H9 (cell line): ENCODE data around the gene RAB27A. TPM values are rescaled to one million over a fixed set of nuclear protein-coding genes. Genes with fewer than 3 reads are reported as not detected.

ENCODE experiments used
- DNase-seq: peaks from one replicate; pipeline ENCODE4 v3.0.0-alpha.2; 2017
- H2AFZ ChIP-seq: one replicate; pipeline ENCODE4 v1.6.1; 2013; ENCODE audit warnings: mild to moderate bottlenecking, low read length, control low read depth, moderate library complexity
- H2AK5ac ChIP-seq: 2 replicates; pipeline ENCODE4 v1.6.1; 2013; ENCODE audit warnings: low read length, control low read depth, mixed read lengths; ENCODE audit not compliant: insufficient read length
- H2BK120ac ChIP-seq: one replicate; pipeline ENCODE4 v1.6.1; 2013; ENCODE audit warnings: low read depth, mild to moderate bottlenecking, low read length, control low read depth, inconsistent platforms; ENCODE audit not compliant: poor library complexity, severe bottlenecking
- H2BK12ac ChIP-seq: 2 replicates; pipeline ENCODE4 v1.6.1; 2013; ENCODE audit warnings: low read length, control low read depth, mixed read lengths, low read depth; ENCODE audit not compliant: insufficient read length
- H2BK15ac ChIP-seq: 2 replicates; pipeline ENCODE4 v1.6.1; 2013; ENCODE audit warnings: low read depth, low read length, control low read depth
- H2BK20ac ChIP-seq: one replicate; pipeline ENCODE4 v1.6.1; 2013; ENCODE audit warnings: low read depth, mild to moderate bottlenecking, low read length, control low read depth, inconsistent platforms; ENCODE audit not compliant: poor library complexity, severe bottlenecking
- H2BK5ac ChIP-seq: 2 replicates; pipeline ENCODE4 v1.6.1; 2013; ENCODE audit warnings: low read length, control low read depth, mixed read lengths; ENCODE audit not compliant: insufficient read length
- H3K14ac ChIP-seq: 2 replicates; pipeline ENCODE4 v1.6.1; 2013; ENCODE audit warnings: low read length, control low read depth; ENCODE audit not compliant: insufficient read depth
- H3K18ac ChIP-seq: 2 replicates; pipeline ENCODE4 v1.6.1; 2013; ENCODE audit warnings: low read depth, mild to moderate bottlenecking, mixed read lengths, low read length, control low read depth; ENCODE audit not compliant: insufficient read length
- H3K23ac ChIP-seq: 2 replicates; pipeline ENCODE4 v1.6.1; 2013; ENCODE audit warnings: low read length, control low read depth, mixed read lengths, low read depth; ENCODE audit not compliant: insufficient read length
- H3K23me2 ChIP-seq: 2 replicates; pipeline ENCODE4 v1.6.1; 2013; ENCODE audit warnings: low read depth, mild to moderate bottlenecking, mixed read lengths, low read length, control low read depth; ENCODE audit not compliant: insufficient read length, poor library complexity, severe bottlenecking
- H3K27ac ChIP-seq: 2 replicates; pipeline ENCODE4 v1.5.1; 2013; ENCODE audit warnings: low read length, control low read depth, mixed read lengths, low read depth; ENCODE audit not compliant: insufficient read length
- H3K27me3 ChIP-seq: 2 replicates; pipeline ENCODE4 v1.6.1; 2013; ENCODE audit warnings: low read length, control low read depth, inconsistent platforms; ENCODE audit not compliant: insufficient read depth
- H3K4ac ChIP-seq: 2 replicates; pipeline ENCODE4 v1.6.1; 2013; ENCODE audit warnings: low read depth, mild to moderate bottlenecking, control low read depth, inconsistent platforms, low read length, moderate library complexity
- H3K4me1 ChIP-seq: 2 replicates; pipeline ENCODE4 v1.6.1; 2013; ENCODE audit warnings: low read length, control low read depth, inconsistent platforms; ENCODE audit not compliant: insufficient read depth
- H3K4me2 ChIP-seq: 2 replicates; pipeline ENCODE4 v1.6.1; 2013; ENCODE audit warnings: low read length, control low read depth, mixed read lengths; ENCODE audit not compliant: insufficient read length, insufficient read depth
- H3K56ac ChIP-seq: 2 replicates; pipeline ENCODE4 v1.6.1; 2013; ENCODE audit warnings: low read depth, mild to moderate bottlenecking, mixed read lengths, low read length, control low read depth; ENCODE audit not compliant: insufficient read length
- H3K79me1 ChIP-seq: 2 replicates; pipeline ENCODE4 v1.6.1; 2013; ENCODE audit warnings: low read depth, mild to moderate bottlenecking, moderate library complexity, low read length, control low read depth, inconsistent platforms; ENCODE audit not compliant: insufficient read depth, poor library complexity, severe bottlenecking
- H3K79me2 ChIP-seq: 2 replicates; pipeline ENCODE4 v1.6.1; 2013; ENCODE audit warnings: low read length, control low read depth, inconsistent platforms; ENCODE audit not compliant: insufficient read depth
- H3K9ac ChIP-seq: 2 replicates; pipeline ENCODE4 v1.6.1; 2013; ENCODE audit warnings: low read length, control low read depth, mixed read lengths; ENCODE audit not compliant: insufficient read length; ENCODE audit errors: extremely low read depth
- H3K9me3 ChIP-seq: one replicate; pipeline ENCODE4 v1.6.1; 2013; ENCODE audit warnings: low read depth, low read length, inconsistent platforms; ENCODE audit not compliant: control insufficient read depth
- H3T11ph ChIP-seq: one replicate; pipeline ENCODE4 v1.6.1; 2013; ENCODE audit warnings: mild to moderate bottlenecking, low read length, control low read depth, inconsistent platforms
- H4K20me1 ChIP-seq: one replicate; pipeline ENCODE4 v1.6.1; 2013; ENCODE audit not compliant: control insufficient read depth, insufficient read length, insufficient read depth
- H4K5ac ChIP-seq: 2 replicates; pipeline ENCODE4 v1.6.1; 2013; ENCODE audit warnings: low read depth, mild to moderate bottlenecking, mixed read lengths, low read length, control low read depth; ENCODE audit not compliant: insufficient read length
- H4K8ac ChIP-seq: replicated peaks from 2 replicates; pipeline ENCODE4 v1.6.1; 2013; ENCODE audit warnings: low read length, control low read depth, mixed read lengths, low read depth; ENCODE audit not compliant: insufficient read length
- H4K91ac ChIP-seq: 2 replicates; pipeline ENCODE4 v1.6.1; 2013; ENCODE audit warnings: low read depth, mild to moderate bottlenecking, moderate library complexity, mixed read lengths, low read length, control low read depth; ENCODE audit not compliant: insufficient read length
- H3K27ac Mint-ChIP-seq, 3 experiments: 2 replicates in 2 of 3; 3 replicates in 1 of 3; pipeline ENCODE4 v1.8.0; 2020 to 2021; ENCODE audit warnings: mixed read lengths in 3 of 3, mild to moderate bottlenecking in 1 of 3, moderate library complexity in 1 of 3
- H3K27me3 Mint-ChIP-seq: 2 replicates; pipeline ENCODE4 v1.8.0; 2021; ENCODE audit warnings: low read depth, mild to moderate bottlenecking, moderate library complexity, mixed read lengths
- H3K36me3 Mint-ChIP-seq, 3 experiments: 2 replicates in 2 of 3; 3 replicates in 1 of 3; pipeline ENCODE4 v1.8.0; 2020 to 2021; ENCODE audit warnings: low read depth in 3 of 3, mixed read lengths in 3 of 3; ENCODE audit not compliant: insufficient read depth in 1 of 3
- H3K4me1 Mint-ChIP-seq, 2 experiments: 2 replicates each; pipeline ENCODE4 v1.8.0; 2020; ENCODE audit warnings: mixed read lengths in 2 of 2
- H3K4me3 Mint-ChIP-seq, 2 experiments: 2 replicates in 1 of 2; 3 replicates in 1 of 2; pipeline ENCODE4 v1.8.0; 2020 to 2021; ENCODE audit warnings: mild to moderate bottlenecking in 2 of 2, mixed read lengths in 2 of 2, moderate library complexity in 1 of 2
- H3K9me3 Mint-ChIP-seq, 2 experiments: 2 replicates in 1 of 2; 3 replicates in 1 of 2; pipeline ENCODE4 v1.8.0; 2020; ENCODE audit warnings: mild to moderate bottlenecking in 2 of 2, mixed read lengths in 2 of 2, moderate library complexity in 1 of 2
- CTCF ChIP-seq: fragments of 200-600 bp; sonication (generic); conservative IDR thresholded peaks from 3 replicates; pipeline ENCODE4 v1.8.0; 2021; ENCODE audit warnings: antibody characterized with exemption, mild to moderate bottlenecking
- WGBS: extraction: QIAGEN DNeasy Blood & Tissue Kit; methylation state at CpG from one replicate; pipeline ENCODE4 v1.1.7; 2013; ENCODE audit warnings: missing lambda C conversion rate, low lambda C conversion rate, mixed read lengths; ENCODE audit not compliant: insufficient read length; ENCODE audit errors: extremely low coverage; 5-methylcytosine and 5-hydroxymethylcytosine counted together
- total RNA-seq: library from RNA; stranded (reverse); gene quantifications from 2 replicates; pipeline ENCODE4 v1.2.1, GENCODE V29; 2021

The RAB27A gene
- total RNA-seq, 1 experiment from 2014 or later: 6.8 TPM

- Histone ChIP-seq H4K20me1 (no peaks in the 10 kb centered on the region), H3T11ph (no peak overlapping the region), H2BK120ac (no peak overlapping the region), H2BK12ac (no peak overlapping the region), H2AK5ac (no peak overlapping the region), H3K23ac (no peak overlapping the region), H3K27ac (no peak overlapping the region), H3K9me3 (no peaks in the 10 kb centered on the region), H3K79me1 (no peaks in the 10 kb centered on the region), H3K9ac (no peak overlapping the region), H3K4me2 (no peak overlapping the region), H3K4me1 (no peaks in the 10 kb centered on the region), H4K91ac (no peak overlapping the region), H3K79me2 (no peaks in the 10 kb centered on the region), H3K56ac (no peak overlapping the region), H3K4ac (no peak overlapping the region), H3K18ac (no peak overlapping the region), H4K8ac (no peak overlapping the region), H2AFZ (no peak overlapping the region), H2BK15ac (no peak overlapping the region), H3K27me3 (no peaks in the 10 kb centered on the region), H2BK20ac (no peak overlapping the region), H3K14ac (no peak overlapping the region), H2BK5ac (no peak overlapping the region), H3K23me2 (no peaks in the 10 kb centered on the region), H4K5ac (no peak overlapping the region)
- no CpG with 5 or more reads among the region's 7 CpGs for WGBS
- no peak for DNase-seq
- H3K4me3 Mint-ChIP-seq: no peak overlapping the region
- H3K9me3 Mint-ChIP-seq: no peaks in the 10 kb centered on the region
- H3K4me1 Mint-ChIP-seq: 0 out of 4 replicates have a peak, but pooled peaks cover 0 to 4% of the 10 kb centered on the region in 2 experiments
- TF ChIP-seq CTCF: no peak
- no peaks in the 10 kb centered on the region; a peak in 1 of 7 replicates for H3K36me3 Mint-ChIP-seq
- H3K27me3 Mint-ChIP-seq: no peaks in the 10 kb centered on the region
- peak overlapping the region in 1 of 3 experiments; percentile 71; a peak in 2 of 7 replicates for H3K27ac Mint-ChIP-seq
Measured at GRCh38 chr15:55277116-55277564, 12.5 kb downstream of the RAB27A start.
